Thyroid gland (tissue), 4 donors: Measurements from ENCODE around the gene EEF1A2.

Experiments used
- CTCF ChIP-seq, 6 experiments: fragments of 200-600 bp in 3 of 6; fragments of 450-650 bp in 3 of 6; sonication (generic) in 3 of 6; IDR thresholded peaks; one replicate each; pipeline ENCODE4 v1.5.1; 2016 to 2019; ENCODE audit warnings: antibody characterized with exemption in 6 of 6, mild to moderate bottlenecking in 2 of 6, inconsistent platforms in 1 of 6, moderate library complexity in 1 of 6
- POLR2A ChIP-seq, 2 donors: fragments of 450-650 bp; IDR thresholded peaks; one replicate each; pipeline ENCODE4 v1.6.1; 2017; ENCODE audit warnings: antibody characterized with exemption in 2 of 2, mild to moderate bottlenecking in 2 of 2, moderate library complexity in 1 of 2

GRCh38 chr20:63490416-63490815, 8.5 kb downstream of the EEF1A2 start:
- no peak for TF ChIP-seq CTCF (IDR thresholded peaks at IDR 0.05)
- TF ChIP-seq POLR2A (IDR thresholded peaks at IDR 0.05): no peak
